HepG2 (cell line): ENCODE results near the gene ANKRD13D. TPM values are rescaled to one million over a fixed set of nuclear protein-coding genes. Genes with fewer than 3 reads are reported as not detected.

Experiments used
- FOXO1 ChIP-seq: sonication (generic); formaldehyde crosslinking; IDR thresholded peaks from 2 replicates; pipeline ENCODE4 v1.4.0; 2020; ENCODE audit warnings: missing genetic modification reagents
- HHEX ChIP-seq: IDR thresholded peaks from 2 replicates; pipeline ENCODE4 v1.6.1; 2016; ENCODE audit warnings: control low read depth
- IKZF4 ChIP-seq: sonication (generic); formaldehyde crosslinking; IDR thresholded peaks from 2 replicates; pipeline ENCODE4 v1.5.1; 2020; ENCODE audit warnings: borderline replicate concordance, mild to moderate bottlenecking, low read depth, missing genetic modification reagents; ENCODE audit errors: not compliant biosample characterization
- MAFK ChIP-seq, 2 experiments: IDR thresholded peaks in 1 of 2; conservative IDR thresholded peaks in 1 of 2; 2 replicates each; pipeline ENCODE4 v1.6.1; 2011; ENCODE audit warnings: improper control_type of control experiment in 2 of 2, low read length in 2 of 2
- NCOA1 ChIP-seq: sonication (generic); formaldehyde crosslinking; IDR thresholded peaks from 2 replicates; pipeline ENCODE4 v1.9.0; 2021; ENCODE audit warnings: missing genetic modification reagents
- PAWR ChIP-seq: sonication (generic); formaldehyde crosslinking; IDR thresholded peaks from 2 replicates; pipeline ENCODE4 v1.4.0; 2020; ENCODE audit warnings: missing genetic modification reagents, mild to moderate bottlenecking, borderline replicate concordance
- ZNF33A ChIP-seq: sonication (generic); formaldehyde crosslinking; IDR thresholded peaks from 2 replicates; pipeline ENCODE4 v1.5.1; 2020; ENCODE audit warnings: missing genetic modification reagents, mild to moderate bottlenecking, moderate library complexity, borderline replicate concordance
- ZNF75D ChIP-seq: sonication (generic); formaldehyde crosslinking; IDR thresholded peaks from 2 replicates; pipeline ENCODE4 v1.8.1; 2023; ENCODE audit warnings: missing genetic modification reagents, mild to moderate bottlenecking, borderline replicate concordance
- polyA plus RNA-seq, 8 experiments: library from polyadenylated mRNA; depleted of rRNA in 3 of 8; stranded (reverse) in 7 of 8; unstranded in 1 of 8; fragments of >200 nt; fragmentation: Illumina TruSeq in 4 of 8; extraction: Trizol in 4 of 8; gene quantifications; 2 replicates each; pipeline versions ENCODE4 v1.2.1 to v1.2.3, GENCODE V29; 2011 to 2016; ENCODE audit warnings: low read depth in 4 of 8, missing spikeins in 1 of 8, mixed read lengths in 1 of 8; ENCODE audit not compliant: insufficient read depth in 1 of 8
- total RNA-seq, 5 experiments: library from RNA; depleted of rRNA; stranded (reverse); fragments of >200 nt; fragmentation: Illumina TruSeq; extraction: Trizol; gene quantifications; 2 replicates each; pipeline ENCODE4 v1.2.3, GENCODE V29; 2016; ENCODE audit warnings: low read depth in 1 of 5
- TF ChIP-seq, protein P1 (sequence below): IDR thresholded peaks from 2 replicates; pipeline ENCODE4 v1.6.1; 2018; ENCODE audit warnings: missing genetic modification reagents, mild to moderate bottlenecking, missing compliant biosample characterization
- TF ChIP-seq, protein P2 (sequence below): sonication (generic); formaldehyde crosslinking; IDR thresholded peaks from 2 replicates; pipeline ENCODE4 v1.5.1; 2020; ENCODE audit warnings: missing genetic modification reagents, mild to moderate bottlenecking, borderline replicate concordance
- TF ChIP-seq, protein P3 (sequence below): sonication (generic); IDR thresholded peaks from 2 replicates; pipeline ENCODE4 v1.6.1; 2016; ENCODE audit warnings: low read depth, borderline replicate concordance
- TF ChIP-seq, protein P4 (sequence below), 2 experiments: IDR thresholded peaks; 2 replicates each; pipeline ENCODE4 v1.6.1; 2011 to 2012; ENCODE audit warnings: low read length in 2 of 2, borderline replicate concordance in 1 of 2, low read depth in 1 of 2, mild to moderate bottlenecking in 1 of 2, moderate library complexity in 1 of 2
- TF ChIP-seq, protein P5 (sequence below), 2 experiments: sonication (generic) in 1 of 2; formaldehyde crosslinking in 1 of 2; IDR thresholded peaks; 2 replicates each; pipeline versions ENCODE4 v1.5.1 to v1.6.1; 2011 to 2020; ENCODE audit warnings: borderline replicate concordance in 1 of 2, low read depth in 1 of 2, low read length in 1 of 2, mild to moderate bottlenecking in 1 of 2, missing genetic modification reagents in 1 of 2, moderate library complexity in 1 of 2
- TF ChIP-seq, protein P6 (sequence below): IDR thresholded peaks from 2 replicates; pipeline ENCODE4 v1.6.1; 2016; ENCODE audit warnings: low read depth, control low read depth

Gene ANKRD13D
- total and polyA plus RNA-seq, 2 of the 13 experiments (the other 11 are each of a cell fraction or from before 2014, with no cell fraction given), result 18.6 to 27.3 TPM

DNA sequence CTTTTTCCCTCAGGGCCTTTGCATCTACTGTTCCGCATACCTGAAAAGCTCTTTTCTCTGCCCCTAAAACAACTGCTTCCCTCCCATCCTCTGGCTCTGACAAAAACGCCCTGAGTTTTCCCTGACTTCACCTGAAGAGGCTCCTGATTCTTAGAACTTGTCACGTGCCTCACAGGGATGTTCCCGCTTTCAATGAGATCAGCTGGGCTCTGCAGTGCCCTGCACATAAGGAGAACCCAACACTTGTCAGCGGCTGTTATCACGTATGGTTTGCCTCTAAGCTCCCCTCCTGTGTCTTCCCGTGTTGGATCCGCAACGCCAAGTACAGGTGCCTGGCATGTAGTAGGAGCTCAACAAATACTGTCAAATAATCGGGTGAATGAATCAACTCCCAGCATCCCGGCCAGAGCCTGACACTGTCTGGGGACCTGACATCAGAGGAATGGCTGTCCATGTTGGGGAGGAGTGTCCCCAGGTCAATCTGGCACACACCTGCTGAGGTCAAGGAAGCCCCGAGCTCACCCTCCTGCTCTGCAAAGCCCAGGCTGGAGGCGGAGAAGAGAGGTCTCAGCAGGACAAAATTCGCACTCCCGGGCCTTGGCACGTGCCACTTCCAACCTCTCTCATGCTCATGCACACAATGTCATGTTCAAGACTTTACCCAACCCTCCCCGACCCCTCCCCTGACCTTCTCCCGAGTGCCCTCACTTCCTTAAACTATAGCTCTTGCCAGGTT is 27.0 kb upstream of the ANKRD13D start (continued):
- no peak for TF ChIP-seq HHEX (CRISPR knock-in tag)
- no peak for TF ChIP-seq MAFK (conservative IDR thresholded peaks at IDR 0.05 in 1 of 2, IDR thresholded peaks at IDR 0.05 in 1 of 2; ENCODE audit: low read length in 2 of 2)
- TF ChIP-seq FOXO1 (CRISPR knock-in tag), result no peak
- TF ChIP-seq ZNF33A, result no peak
- no peak for TF ChIP-seq PAWR (CRISPR knock-in tag)
- TF ChIP-seq, protein P1, sequence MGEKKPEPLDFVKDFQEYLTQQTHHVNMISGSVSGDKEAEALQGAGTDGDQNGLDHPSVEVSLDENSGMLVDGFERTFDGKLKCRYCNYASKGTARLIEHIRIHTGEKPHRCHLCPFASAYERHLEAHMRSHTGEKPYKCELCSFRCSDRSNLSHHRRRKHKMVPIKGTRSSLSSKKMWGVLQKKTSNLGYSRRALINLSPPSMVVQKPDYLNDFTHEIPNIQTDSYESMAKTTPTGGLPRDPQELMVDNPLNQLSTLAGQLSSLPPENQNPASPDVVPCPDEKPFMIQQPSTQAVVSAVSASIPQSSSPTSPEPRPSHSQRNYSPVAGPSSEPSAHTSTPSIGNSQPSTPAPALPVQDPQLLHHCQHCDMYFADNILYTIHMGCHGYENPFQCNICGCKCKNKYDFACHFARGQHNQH (CRISPR knock-in tag), result 0 out of 2 replicates have a peak, but pooled peaks have one; percentile 9
- TF ChIP-seq IKZF4 (CRISPR knock-in tag), result peak; percentile 21
- TF ChIP-seq, protein P2, sequence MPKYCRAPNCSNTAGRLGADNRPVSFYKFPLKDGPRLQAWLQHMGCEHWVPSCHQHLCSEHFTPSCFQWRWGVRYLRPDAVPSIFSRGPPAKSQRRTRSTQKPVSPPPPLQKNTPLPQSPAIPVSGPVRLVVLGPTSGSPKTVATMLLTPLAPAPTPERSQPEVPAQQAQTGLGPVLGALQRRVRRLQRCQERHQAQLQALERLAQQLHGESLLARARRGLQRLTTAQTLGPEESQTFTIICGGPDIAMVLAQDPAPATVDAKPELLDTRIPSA (CRISPR knock-in tag), result no peak
- TF ChIP-seq, protein P3, sequence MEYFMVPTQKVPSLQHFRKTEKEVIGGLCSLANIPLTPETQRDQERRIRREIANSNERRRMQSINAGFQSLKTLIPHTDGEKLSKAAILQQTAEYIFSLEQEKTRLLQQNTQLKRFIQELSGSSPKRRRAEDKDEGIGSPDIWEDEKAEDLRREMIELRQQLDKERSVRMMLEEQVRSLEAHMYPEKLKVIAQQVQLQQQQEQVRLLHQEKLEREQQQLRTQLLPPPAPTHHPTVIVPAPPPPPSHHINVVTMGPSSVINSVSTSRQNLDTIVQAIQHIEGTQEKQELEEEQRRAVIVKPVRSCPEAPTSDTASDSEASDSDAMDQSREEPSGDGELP, result peak; percentile 35; the same call in 1 of the 2 replicates
- TF ChIP-seq, protein P4, sequence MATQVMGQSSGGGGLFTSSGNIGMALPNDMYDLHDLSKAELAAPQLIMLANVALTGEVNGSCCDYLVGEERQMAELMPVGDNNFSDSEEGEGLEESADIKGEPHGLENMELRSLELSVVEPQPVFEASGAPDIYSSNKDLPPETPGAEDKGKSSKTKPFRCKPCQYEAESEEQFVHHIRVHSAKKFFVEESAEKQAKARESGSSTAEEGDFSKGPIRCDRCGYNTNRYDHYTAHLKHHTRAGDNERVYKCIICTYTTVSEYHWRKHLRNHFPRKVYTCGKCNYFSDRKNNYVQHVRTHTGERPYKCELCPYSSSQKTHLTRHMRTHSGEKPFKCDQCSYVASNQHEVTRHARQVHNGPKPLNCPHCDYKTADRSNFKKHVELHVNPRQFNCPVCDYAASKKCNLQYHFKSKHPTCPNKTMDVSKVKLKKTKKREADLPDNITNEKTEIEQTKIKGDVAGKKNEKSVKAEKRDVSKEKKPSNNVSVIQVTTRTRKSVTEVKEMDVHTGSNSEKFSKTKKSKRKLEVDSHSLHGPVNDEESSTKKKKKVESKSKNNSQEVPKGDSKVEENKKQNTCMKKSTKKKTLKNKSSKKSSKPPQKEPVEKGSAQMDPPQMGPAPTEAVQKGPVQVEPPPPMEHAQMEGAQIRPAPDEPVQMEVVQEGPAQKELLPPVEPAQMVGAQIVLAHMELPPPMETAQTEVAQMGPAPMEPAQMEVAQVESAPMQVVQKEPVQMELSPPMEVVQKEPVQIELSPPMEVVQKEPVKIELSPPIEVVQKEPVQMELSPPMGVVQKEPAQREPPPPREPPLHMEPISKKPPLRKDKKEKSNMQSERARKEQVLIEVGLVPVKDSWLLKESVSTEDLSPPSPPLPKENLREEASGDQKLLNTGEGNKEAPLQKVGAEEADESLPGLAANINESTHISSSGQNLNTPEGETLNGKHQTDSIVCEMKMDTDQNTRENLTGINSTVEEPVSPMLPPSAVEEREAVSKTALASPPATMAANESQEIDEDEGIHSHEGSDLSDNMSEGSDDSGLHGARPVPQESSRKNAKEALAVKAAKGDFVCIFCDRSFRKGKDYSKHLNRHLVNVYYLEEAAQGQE (IDR thresholded peaks at IDR 0.05; ENCODE audit: borderline replicate concordance in 1 of 2, low read depth in 1 of 2, low read length in 2 of 2), result no peak
- TF ChIP-seq, protein P5, sequence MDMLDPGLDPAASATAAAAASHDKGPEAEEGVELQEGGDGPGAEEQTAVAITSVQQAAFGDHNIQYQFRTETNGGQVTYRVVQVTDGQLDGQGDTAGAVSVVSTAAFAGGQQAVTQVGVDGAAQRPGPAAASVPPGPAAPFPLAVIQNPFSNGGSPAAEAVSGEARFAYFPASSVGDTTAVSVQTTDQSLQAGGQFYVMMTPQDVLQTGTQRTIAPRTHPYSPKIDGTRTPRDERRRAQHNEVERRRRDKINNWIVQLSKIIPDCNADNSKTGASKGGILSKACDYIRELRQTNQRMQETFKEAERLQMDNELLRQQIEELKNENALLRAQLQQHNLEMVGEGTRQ (IDR thresholded peaks at IDR 0.05; ENCODE audit: low read depth, low read length), result peak; percentile 6; the same call in 1 of the 2 replicates
- TF ChIP-seq, protein P5 (CRISPR knock-in tag; IDR thresholded peaks at IDR 0.05; ENCODE audit: borderline replicate concordance), result no peak
- TF ChIP-seq NCOA1 (CRISPR knock-in tag), result no peak
- TF ChIP-seq, protein P6, sequence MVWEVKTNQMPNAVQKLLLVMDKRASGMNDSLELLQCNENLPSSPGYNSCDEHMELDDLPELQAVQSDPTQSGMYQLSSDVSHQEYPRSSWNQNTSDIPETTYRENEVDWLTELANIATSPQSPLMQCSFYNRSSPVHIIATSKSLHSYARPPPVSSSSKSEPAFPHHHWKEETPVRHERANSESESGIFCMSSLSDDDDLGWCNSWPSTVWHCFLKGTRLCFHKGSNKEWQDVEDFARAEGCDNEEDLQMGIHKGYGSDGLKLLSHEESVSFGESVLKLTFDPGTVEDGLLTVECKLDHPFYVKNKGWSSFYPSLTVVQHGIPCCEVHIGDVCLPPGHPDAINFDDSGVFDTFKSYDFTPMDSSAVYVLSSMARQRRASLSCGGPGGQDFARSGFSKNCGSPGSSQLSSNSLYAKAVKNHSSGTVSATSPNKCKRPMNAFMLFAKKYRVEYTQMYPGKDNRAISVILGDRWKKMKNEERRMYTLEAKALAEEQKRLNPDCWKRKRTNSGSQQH (CRISPR knock-in tag), result no peak
- TF ChIP-seq ZNF75D, result no peak
